ENCODE results near the gene XIST. TPM values are rescaled to one million over a fixed set of nuclear protein-coding genes. Genes with fewer than 3 reads are reported as not detected.
"Not testable (repeated sequence)": the region's sequence is repeated elsewhere in the genome, so short reads cannot be mapped to it uniquely, and the experiment has no call there.

Gene XIST
- polyA plus RNA-seq, 4 donors: 0.16 to 3.3 (median 0.49) TPM

- no peak for DNase-seq (ENCODE audit: low read depth in 4 of 4, low spot score in 2 of 4)
Measured at GRCh38 chrX:73840120-73840924, 12.2 kb downstream of the XIST start.

- no peak for DNase-seq (ENCODE audit: low read depth in 4 of 4, low spot score in 2 of 4)
Measured at GRCh38 chrX:73839152-73839551, 13.4 kb downstream of the XIST start.

- DNase-seq (ENCODE audit: low read depth in 4 of 4, low spot score in 2 of 4): no peak
Measured at GRCh38 chrX:73838123-73838522, 14.4 kb downstream of the XIST start.

- DNase-seq (ENCODE audit: low read depth in 4 of 4, low spot score in 2 of 4): no peak
Measured at GRCh38 chrX:73836956-73837477, 15.5 kb downstream of the XIST start.

- DNase-seq (ENCODE audit: low read depth in 4 of 4, low spot score in 2 of 4): no peak
Measured at GRCh38 chrX:73834219-73834618, 18.3 kb downstream of the XIST start.

GRCh38 chrX:73832319-73832718, 20.2 kb downstream of the XIST start:
- DNase-seq (ENCODE audit: low read depth in 4 of 4, low spot score in 2 of 4): no peak

- DNase-seq (ENCODE audit: low read depth in 4 of 4, low spot score in 2 of 4): no peak
Measured at GRCh38 chrX:73831500-73831899, 21.0 kb downstream of the XIST start.

GRCh38 chrX:73830489-73831414, 21.8 kb downstream of the XIST start:
- no peak for DNase-seq (ENCODE audit: low read depth in 4 of 4, low spot score in 2 of 4)

GRCh38 chrX:73829890-73830466, 22.5 kb downstream of the XIST start:
- no peak for DNase-seq (ENCODE audit: low read depth in 4 of 4, low spot score in 2 of 4)

- DNase-seq (ENCODE audit: low read depth in 4 of 4, low spot score in 2 of 4): no peak
Measured at GRCh38 chrX:73828080-73828720, 24.3 kb downstream of the XIST start.

- no peak for DNase-seq (ENCODE audit: low read depth in 4 of 4, low spot score in 2 of 4)
Measured at GRCh38 chrX:73827406-73827805, 25.1 kb downstream of the XIST start.

- no peak for DNase-seq (ENCODE audit: low read depth in 4 of 4, low spot score in 2 of 4)
Measured at GRCh38 chrX:73826996-73827395, 25.5 kb downstream of the XIST start.

GRCh38 chrX:73825569-73825968, 26.9 kb downstream of the XIST start:
- no peak for DNase-seq (ENCODE audit: low read depth in 4 of 4, low spot score in 2 of 4)

GRCh38 chrX:73823473-73824004, 29.0 kb downstream of the XIST start:
- no peak for DNase-seq (ENCODE audit: low read depth in 4 of 4, low spot score in 2 of 4)

- DNase-seq (ENCODE audit: low read depth in 4 of 4, low spot score in 2 of 4): no peak
Measured at GRCh38 chrX:73822775-73823174, 29.7 kb downstream of the XIST start.

GRCh38 chrX:73821921-73822559, 30.5 kb downstream of the XIST start:
- DNase-seq (ENCODE audit: low read depth in 4 of 4, low spot score in 2 of 4): no peak

- not testable (repeated sequence) for DNase-seq (ENCODE audit: low read depth in 4 of 4, low spot score in 2 of 4)
Measured at GRCh38 chrX:73819864-73820558, 32.5 kb downstream of the XIST start.

- no peak for DNase-seq (ENCODE audit: low read depth in 4 of 4, low spot score in 2 of 4)
Measured at GRCh38 chrX:73818200-73819116, 34.1 kb downstream of the XIST start.

Measured in left renal cortex interstitium (tissue), 4 donors.